GM18511 (cell line): ENCODE results near the gene PGLYRP2.
"Not testable (repeated sequence)": the region's sequence is repeated elsewhere in the genome, so short reads cannot be mapped to it uniquely, and the experiment has no call there.

Experiments
- ATAC-seq: cut with Tn5 transposase; IDR thresholded peaks from one replicate; pipeline ENCODE4 v1.9.1; 2021; ENCODE audit warnings: mild to moderate bottlenecking, moderate library complexity; ENCODE audit not compliant: unreplicated experiment

Gene PGLYRP2

DNA sequence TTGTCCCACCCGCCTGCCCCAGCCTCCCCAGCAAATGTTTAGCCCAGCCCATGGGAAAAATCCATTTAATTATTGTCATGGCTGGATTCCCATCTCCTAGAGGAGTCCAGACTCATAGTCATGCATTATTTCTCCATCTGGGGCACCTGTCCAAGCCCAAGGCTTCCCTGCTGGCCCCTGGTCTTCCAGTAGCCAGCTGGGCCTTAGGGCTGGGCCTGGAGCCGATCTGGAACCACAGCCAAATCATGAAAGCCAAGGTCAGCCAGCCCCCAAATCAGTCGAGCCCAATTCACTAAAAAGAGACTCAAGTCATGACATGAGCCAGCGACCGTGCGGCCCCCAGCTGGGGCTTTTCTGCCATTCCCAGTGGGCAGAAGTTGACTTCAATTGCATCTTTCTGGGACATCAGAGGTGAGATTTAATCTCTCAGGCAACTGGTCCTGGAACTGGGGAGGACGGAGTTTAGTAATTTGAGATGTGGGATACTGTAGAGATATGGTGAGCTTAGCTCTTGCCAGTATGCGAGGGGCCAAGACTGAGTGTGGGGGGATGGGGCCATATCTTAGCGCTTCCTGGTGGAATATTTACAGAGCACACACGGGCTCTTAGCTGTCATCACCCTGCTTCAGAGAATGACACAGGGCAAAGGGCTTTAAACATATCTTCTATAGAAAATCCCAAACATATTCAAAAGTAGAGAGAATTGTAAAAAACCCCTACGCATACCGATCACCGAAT is 9.4 kb upstream of the PGLYRP2 start:
- no peak for ATAC-seq

DNA sequence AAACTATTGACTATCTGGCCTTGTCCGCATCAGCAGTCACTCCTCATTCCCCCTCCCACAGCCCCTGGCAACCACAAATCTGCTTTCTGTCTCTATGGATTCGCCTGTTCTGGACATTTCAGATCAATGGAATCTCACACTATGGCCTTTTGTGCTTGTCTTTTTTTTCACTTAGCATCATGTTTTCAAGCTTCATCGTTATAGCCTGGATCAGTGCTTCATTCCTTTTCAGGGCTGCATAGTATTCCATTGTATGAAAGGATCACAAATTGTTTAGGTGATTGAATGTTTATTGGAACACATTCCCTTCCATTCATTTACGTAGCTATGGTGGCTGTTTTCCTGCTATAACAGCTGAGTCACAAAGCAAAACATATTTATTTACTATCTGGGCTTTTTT is 7.7 kb upstream of the PGLYRP2 start:
- ATAC-seq, result no peak

DNA sequence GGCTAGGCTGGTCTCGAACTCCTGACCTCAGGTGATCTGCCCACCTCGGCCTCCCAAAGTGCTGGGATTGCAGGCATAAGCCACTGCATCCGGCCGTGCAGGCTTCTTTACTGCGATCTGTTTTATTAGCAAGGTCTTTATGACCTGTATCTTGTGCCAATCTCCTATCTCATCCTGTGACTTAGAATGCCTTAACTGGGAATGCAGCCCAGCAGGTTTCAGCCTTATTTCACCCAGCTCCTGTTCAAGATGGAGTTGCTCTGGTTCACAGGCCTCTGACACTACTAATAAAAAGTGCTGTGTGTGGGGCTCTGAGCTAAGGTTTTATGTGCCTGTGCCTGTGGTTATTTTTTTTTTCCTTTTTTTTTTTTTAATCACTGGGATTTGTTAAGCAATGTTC is 6.5 kb upstream of the PGLYRP2 start:
- ATAC-seq, result not testable (repeated sequence)

DNA sequence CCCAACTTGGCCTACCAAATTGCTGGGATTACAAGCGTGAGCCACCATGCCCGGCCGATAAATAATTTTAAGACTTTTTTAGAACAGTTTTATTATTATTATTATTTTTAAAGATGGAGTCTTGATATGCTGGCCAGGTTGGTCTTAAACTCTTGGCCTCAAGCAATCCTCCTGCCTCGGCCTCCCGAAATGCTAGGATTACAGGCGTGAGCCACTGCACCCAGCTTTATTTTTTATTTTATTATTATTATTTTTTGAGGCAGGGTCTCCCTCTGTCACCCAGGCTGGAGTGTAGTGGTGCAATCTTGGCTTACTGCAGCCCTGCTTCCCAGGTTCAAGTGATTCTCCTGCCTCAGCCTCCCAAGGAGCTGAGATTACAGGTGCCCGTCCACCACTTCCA is 1.7 kb upstream of the PGLYRP2 start:
- not testable (repeated sequence) for ATAC-seq

DNA sequence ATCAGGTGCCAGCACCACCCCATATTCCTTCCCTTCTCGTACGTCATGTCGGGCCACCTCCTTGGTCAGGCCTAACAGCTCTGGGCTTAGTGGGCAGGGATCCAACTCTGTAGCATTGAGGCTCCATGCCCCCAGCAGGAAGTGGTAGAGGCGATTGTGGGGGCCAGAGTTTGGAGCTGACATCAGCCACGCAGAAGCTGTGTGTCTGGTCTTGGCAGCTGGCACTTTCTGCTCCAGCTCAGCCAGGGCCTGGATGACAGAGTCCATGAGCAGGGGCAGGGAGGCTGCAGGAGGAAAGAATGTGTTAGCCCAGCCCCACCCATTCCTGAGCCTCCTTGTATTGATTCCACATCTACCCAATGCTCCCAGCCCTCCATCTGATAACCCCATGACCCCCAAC is 3.0 kb downstream of the PGLYRP2 start:
- no peak for ATAC-seq

DNA sequence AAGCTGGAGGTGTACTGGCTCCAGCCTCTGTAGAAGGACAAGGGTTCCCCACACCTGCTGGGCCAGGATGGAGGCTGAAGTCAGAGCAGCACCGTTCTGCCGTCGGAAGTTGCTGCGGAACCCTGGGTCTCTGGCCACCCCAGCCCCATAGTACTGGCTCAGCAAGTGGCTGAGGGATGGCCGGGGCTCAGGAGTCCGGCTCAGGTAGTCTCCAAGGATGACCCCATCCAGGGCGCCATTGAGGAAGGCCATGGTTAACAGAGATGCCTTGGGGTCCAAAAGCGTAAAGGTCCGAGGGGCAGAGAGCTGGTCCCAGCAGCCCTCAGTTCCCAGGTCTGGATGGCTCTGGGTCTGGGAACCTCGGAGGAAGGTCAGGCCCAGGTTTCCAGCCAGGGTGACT is 3.7 kb downstream of the PGLYRP2 start:
- no peak for ATAC-seq

DNA sequence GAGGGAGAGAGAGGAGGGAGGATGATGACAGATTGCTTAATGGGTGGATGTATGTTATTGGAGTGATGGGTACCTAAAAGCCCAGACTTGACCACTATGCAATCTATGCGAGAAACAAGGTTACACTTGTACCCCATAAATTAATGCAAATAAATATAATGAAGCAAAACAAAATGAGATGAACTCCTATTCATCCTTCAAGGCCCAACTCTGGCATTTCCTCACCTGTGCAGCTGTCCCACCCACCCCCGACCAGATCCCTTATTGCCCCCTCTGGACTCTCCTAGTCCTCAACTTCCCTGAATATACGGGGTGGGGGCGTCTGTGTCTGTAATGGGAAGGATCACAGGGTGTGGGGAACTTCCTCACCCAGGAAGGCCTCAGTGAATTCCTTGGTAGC is 4.1 kb downstream of the PGLYRP2 start:
- no peak for ATAC-seq

DNA sequence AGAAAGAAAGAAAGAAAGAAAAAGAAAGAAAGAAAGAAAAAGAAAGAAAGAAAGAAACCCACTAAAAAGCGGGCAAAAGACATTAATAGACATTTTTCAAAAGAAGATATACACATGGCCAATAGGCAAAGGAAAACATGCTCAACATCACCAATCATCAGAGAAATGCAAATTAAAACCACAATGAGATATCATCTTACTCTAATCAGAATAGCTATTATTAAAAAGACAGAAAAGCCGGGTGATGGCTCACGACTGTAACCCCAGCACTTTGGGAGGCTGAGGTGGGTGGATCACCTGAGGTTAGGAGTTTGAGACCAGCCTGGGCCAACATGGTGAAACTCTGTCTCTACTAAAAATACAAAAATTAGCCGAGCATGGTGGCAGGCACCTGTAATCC is 5.5 kb downstream of the PGLYRP2 start:
- ATAC-seq, result not testable (repeated sequence)

DNA sequence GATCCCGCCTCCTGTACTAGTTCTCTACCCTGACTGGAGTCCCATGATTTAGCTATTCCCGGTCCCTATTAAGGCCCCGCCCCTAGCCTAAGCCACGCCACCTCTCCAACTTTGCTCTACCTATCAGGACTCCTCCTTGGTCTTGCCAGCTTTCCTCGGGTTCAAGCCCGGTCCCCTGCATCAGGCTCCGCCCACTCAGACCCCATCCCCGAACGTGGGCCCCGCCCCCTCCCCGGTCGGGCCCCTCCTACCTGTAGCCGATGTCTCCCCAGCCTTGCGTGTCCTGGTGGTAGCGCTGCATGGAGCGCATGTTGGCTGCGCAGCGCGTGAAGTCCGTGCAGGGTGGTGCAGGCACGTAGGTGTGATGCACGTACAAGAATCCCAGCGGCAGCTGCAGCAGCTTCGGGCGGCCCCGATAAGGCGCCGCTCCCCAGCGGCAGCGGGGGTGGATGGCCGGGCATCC is 7.6 kb downstream of the PGLYRP2 start:
- no peak for ATAC-seq

DNA sequence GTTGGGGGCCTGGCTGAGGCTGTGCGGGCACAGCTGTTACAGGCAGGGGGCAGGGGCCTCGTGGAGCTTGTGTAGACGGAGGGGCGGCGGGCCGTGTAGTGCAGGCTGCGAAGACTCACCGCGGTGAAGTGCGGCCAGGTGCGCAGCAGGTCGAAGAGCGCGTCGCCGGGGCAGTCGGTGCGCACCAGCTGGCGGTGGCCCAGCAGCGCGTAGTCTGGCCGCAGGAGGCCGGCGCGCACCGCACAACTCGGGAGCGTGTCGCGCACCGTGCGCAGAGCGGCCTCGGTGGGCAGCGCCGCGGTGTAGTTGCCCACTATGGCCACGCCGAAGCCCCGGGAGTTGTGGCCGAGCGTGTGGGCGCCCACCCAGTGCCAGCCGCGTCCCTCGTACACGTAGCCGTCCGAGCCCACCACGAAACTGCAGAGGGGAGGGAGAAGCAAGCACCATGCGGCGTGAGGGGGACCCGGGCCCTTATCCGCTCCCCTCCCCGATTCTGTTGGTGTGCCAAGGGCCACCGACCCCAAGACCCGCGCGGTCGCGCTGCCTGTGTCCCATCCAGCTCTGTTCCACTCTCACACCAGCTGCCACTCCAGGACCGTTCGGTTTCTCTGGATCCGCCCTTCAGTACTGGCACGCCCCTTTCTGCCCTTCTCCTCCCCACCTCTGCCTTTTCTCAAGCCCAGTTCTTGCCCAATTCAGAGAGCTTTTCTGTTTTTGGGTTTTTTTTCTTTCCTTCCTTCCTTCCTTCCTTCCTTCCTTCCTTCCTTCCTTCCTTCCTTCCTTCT is 9.6 kb downstream of the PGLYRP2 start:
- no peak for ATAC-seq

DNA sequence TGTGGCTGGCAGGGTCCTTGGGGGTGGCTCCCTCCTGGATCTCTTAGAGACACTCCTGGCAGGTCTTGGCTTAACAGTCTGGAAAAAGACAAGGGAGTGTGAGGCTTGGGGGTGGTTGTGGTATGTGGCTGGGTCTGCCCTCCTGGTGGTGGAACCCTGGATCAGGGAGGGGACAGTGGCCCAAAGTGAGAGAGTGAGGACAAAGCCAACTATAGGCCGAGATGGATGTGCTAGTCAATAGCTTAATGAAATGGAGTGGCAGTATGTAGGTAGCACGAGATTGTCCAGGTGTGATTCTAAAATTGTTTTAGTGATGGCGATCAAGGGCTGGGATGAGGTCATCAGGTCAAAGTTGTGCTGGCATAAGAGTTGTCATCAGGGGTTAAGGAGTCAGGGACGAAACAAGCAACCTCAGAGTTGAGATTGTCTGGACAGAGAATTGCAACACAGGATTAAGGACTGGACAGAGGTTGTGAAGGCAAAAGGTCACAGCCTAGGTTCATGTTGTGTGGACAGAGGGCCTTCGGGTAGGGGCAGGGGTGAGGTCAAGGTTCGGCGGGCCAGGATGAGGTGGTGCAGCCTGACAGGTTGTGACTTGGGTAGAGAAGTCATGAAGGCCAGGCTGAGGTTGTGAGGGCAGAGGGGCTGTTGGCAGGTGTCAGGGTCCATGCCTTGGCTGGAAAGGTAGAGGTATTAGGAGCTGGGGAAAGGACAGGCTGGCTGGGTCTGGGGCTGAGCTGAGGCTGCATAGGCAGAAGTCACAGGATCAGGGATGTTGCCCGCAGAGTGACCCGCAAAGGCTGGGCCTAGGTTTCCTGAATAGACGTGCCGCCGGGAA is 10.4 kb downstream of the PGLYRP2 start:
- ATAC-seq, result no peak

DNA sequence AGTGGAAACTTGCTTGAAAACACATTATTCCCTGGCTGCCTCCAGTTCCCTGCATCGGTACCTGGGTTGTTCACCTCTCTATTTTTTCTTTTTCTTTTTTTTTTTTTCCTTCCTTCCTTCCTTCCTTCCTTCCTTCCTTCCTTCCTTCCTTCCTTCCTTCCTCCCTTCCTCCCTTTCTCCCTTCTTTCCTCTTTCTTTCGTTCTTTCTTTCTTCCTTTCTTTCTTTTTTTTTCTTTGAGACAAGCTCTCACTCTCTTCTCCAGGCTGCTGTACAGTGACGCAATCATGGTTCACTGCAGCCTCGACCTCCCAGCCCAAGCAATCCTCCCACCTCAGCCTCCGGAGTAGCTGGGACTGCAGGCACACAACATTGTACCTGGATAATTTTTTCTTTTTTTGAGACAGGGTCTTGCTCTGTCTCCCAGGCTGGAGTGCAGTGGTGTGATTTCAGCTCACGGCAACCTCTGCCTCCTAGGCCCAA is 11.5 kb downstream of the PGLYRP2 start:
- ATAC-seq, result no peak

DNA sequence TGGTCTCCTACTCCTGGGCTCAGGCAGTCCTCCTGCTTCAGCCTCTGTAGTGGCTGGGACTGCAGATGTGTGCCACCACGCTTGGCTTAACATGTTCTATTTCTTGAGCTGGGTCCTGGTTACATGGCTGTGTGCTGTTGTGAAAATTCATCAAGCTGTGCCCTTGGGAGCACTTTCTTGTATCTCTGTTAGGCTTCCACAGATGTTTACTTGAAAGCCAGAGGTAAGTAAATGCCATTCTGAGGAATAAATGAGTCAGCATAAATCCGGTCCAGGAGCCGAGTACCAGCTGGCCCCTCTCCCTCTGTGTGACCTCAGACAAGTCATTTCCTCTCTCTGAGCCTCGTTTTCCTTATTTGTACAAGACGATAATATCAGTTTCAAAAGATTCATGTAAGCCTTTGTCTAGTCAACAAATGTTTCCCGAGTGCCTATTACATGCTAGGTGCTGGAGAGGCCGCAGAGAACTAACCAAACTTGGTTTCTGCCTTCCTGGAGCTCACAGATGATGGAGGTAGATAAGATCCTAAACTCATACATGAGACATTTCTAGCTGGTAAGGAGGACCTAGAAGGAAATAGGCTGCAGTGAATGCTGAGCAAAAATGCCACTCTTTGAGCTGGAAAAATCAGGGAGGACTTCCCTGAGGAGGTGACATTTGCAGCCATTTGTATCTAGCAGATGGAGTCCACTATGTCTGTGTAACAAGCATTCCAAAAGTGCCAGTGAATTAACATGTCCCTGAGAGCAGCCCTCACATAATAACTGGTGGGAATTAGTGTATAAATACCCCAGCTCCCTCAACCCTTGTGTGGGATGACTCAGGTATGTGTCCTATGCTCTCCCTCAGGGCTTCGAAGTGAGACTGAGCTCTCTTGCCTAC is 12.2 kb downstream of the PGLYRP2 start:
- ATAC-seq, result peak; percentile 60

DNA sequence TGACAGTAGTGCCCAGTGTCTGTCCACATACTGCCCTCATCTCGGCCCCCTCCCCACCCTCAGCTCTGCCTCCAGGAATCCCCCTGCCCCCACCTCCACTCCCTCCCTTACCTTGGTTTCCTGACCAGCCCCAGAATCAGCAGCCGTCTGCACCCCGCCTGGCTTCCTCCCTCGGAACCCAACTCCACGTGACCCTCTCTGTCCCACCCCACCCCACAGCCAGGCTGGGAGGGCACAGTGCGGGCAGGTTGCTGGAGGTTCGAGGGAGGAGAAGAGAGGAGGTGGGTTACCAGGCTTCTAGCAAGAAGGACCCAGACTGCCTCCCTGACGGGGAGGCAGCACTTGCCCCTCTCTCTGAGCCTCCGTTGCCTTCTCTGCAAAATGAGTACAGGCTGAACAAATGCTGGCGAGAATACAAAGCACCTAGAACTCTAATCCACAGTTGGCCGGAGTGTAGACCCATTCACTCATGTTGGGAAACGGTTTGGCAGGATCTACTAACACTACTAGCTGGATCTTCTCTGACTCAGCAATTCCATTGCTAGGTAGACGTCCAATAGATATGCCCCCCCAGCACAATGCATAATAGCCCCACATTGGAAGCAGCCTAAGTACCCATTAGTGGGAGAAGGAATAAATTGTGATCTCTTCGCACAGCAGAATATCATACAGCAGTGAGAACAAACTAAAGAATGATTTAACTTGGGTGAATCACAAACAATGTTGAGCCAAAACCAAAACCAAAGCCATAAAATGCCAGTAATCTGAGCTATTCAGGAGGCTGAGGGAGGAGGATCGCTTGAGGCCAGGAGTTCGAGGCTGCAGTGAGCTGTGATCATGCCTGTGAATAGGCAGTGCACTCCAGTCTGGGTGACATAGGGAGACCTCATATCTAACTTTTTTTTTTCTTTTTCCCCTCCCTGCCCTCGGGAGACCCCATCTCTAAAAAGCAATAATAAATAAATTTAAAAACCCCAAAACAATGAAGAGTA is 14.6 kb downstream of the PGLYRP2 start, which contains the start of gene RASAL3:
TSS of gene RASAL3 (minus strand) at position 151 of the 992 bp plus-strand sequence. CDS start 186 bp downstream, outside the sequence.
- peak; percentile 71 for ATAC-seq

DNA sequence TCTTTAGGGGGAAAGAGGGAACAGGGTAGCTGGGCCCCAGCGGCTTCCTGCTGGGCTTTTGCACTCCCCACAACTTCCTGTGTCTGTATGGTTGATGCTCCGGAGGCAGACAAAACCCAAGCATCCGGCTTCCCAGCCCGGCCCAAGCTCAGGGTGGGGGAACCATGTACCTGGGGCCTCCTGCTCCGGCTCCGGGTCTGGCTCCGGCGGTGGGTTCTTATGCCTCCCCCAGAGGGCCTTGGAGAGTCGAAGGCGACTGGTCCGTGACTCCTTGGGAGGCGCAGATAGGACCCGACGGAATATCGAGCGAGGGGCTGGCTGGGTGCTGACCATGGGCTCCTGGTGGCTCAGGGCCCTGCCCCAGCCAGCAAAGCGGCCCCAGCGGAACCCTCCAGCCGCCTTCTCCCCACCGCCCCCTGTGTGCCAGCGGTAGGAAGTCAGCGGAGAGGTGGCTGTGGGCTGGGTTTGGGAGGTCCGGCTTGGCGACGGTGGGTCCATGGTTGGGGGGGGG is 15.4 kb downstream of the PGLYRP2 start:
- ATAC-seq, result peak; percentile 46

DNA sequence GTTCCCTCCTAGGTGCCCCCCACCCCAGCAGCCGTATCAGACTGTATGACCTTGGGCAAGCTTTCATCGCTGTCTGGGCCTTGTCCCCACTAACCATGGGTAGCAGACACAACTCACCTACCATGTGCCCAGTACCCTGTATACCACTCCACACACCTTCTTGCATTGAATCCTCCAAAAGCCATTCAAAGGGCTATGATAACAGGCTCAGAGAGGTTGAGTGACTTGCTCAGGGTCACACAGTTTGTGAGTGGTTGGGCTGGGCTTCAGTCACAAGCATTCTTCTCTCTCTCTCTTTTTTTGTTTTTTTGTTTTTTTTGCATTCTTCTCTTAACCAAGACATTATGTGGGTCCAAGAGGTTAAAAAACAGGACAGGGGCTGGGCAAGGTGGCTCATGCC is 17.6 kb downstream of the PGLYRP2 start:
- ATAC-seq, result no peak

DNA sequence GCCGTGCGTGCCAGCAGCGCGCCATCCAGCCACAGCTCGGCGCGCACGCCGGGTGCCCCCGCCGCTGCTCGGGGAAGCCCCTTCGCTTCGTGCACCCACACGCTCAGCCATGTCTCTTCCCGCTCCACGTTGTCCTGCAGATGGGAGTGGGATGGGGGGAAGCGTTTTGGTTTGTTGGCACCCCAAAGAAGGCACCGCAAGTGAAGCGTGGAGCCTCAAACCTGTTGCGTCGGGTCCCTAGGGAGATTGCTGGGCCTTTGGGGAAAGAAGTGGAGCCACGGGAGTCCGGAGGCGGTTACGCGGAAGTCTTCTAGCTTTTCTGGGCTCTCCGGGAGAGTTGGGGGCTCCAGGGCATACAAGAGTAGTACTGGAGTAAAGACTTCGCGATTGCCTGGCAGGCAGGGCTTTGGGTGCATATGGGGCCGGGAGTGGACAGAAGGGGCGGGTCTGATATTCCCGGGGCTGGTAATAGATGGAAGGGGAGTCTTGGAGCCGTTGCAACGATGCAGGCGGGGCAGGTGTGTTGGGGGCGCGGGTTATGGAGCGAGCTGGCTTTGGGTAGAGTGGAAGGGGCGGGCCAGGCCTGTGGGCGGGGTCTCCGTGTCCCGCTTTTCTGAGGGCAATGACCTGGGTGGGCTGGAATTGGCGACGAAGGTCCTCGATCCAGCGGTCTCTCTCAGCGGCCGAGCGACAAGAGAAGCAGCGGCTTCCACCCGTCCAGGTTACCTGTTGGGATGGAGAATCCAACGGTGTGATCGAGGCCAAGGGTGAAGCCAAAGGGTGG is 21.4 kb downstream of the PGLYRP2 start:
- no peak for ATAC-seq
